ENCODE measurements around the gene COL1A2.

Gene COL1A2

GRCh38 chr7:94412762-94413322 lies 18.1 kb downstream of the COL1A2 start:
- DNase-seq = no peak

GRCh38 chr7:94414481-94414880 lies 19.8 kb downstream of the COL1A2 start:
- DNase-seq = peak; percentile 81

GRCh38 chr7:94414980-94415379 lies 20.3 kb downstream of the COL1A2 start:
- no peak for DNase-seq

GRCh38 chr7:94417306-94417705 lies 22.6 kb downstream of the COL1A2 start:
- DNase-seq = peak; percentile 52

GRCh38 chr7:94417901-94418300 lies 23.2 kb downstream of the COL1A2 start:
- DNase-seq = peak; percentile 96

- no peak for DNase-seq
Measured at GRCh38 chr7:94418851-94419250, 24.2 kb downstream of the COL1A2 start.

GRCh38 chr7:94420328-94420727 lies 25.6 kb downstream of the COL1A2 start:
- DNase-seq = no peak

GRCh38 chr7:94421681-94422080 lies 27.0 kb downstream of the COL1A2 start:
- DNase-seq = no peak

- no peak for DNase-seq
Measured at GRCh38 chr7:94422136-94422535, 27.4 kb downstream of the COL1A2 start.

GRCh38 chr7:94422827-94423460 lies 28.2 kb downstream of the COL1A2 start:
- peak; percentile 25 for DNase-seq

GRCh38 chr7:94423863-94424735 lies 29.4 kb downstream of the COL1A2 start:
- DNase-seq = no peak

GRCh38 chr7:94425546-94425945 lies 30.9 kb downstream of the COL1A2 start:
- no peak for DNase-seq

- no peak for DNase-seq
Measured at GRCh38 chr7:94426980-94427875, 32.5 kb downstream of the COL1A2 start.

- DNase-seq = no peak
Measured at GRCh38 chr7:94429153-94429552, 34.5 kb downstream of the COL1A2 start.

- no peak for DNase-seq
Measured at GRCh38 chr7:94431176-94431575, 36.5 kb downstream of the COL1A2 start.

GRCh38 chr7:94431619-94432280 lies 37.1 kb downstream of the COL1A2 start:
- DNase-seq = no peak

- no peak for DNase-seq
Measured at GRCh38 chr7:94432281-94432670, 37.6 kb downstream of the COL1A2 start.

GRCh38 chr7:94432817-94433216 lies 38.1 kb downstream of the COL1A2 start:
- DNase-seq = no peak

- no peak for DNase-seq
Measured at GRCh38 chr7:94433224-94433623, 38.5 kb downstream of the COL1A2 start.

- no peak for DNase-seq
Measured at GRCh38 chr7:94434042-94434441, 39.3 kb downstream of the COL1A2 start.

GRCh38 chr7:94436018-94436604 lies 41.4 kb downstream of the COL1A2 start:
- no peak for DNase-seq

GRCh38 chr7:94436700-94437099 lies 42.0 kb downstream of the COL1A2 start:
- DNase-seq = no peak
